GM23338 (cell line): ENCODE data around the gene SMARCC2. TPM values are rescaled to one million over a fixed set of nuclear protein-coding genes. Genes with fewer than 3 reads are reported as not detected.

ENCODE experiments used
- ATAC-seq: fragments of 200-7000 bp; cut with Tn5 transposase; 3 replicates; pipeline ENCODE4 v1.9.1; 2020
- DNase-seq: peaks from one replicate; pipeline ENCODE4 v3.0.0-alpha.2; 2015; ENCODE audit warnings: low spot score
- H2AFZ ChIP-seq: fragments of 200-600 bp; sonication (generic); 2 replicates; pipeline ENCODE4 v1.8.0; 2016; ENCODE audit warnings: antibody characterized with exemption, mild to moderate bottlenecking, moderate library complexity
- H3F3A ChIP-seq: fragments of 200-600 bp; sonication (generic); replicated peaks from 2 replicates; pipeline ENCODE4 v1.8.0; 2017; ENCODE audit warnings: antibody characterized with exemption, mixed run types, low read depth
- H3K27ac ChIP-seq: fragments of 200-600 bp; sonication (generic); 2 replicates; pipeline ENCODE4 v1.6.1; 2016; ENCODE audit warnings: low read depth
- H3K27me3 ChIP-seq: fragments of 200-600 bp; sonication (generic); 2 replicates; pipeline ENCODE4 v1.8.0; 2016; ENCODE audit warnings: mild to moderate bottlenecking, mixed run types, moderate library complexity; ENCODE audit not compliant: insufficient read depth
- H3K36me3 ChIP-seq: fragments of 200-600 bp; sonication (generic); 2 replicates; pipeline ENCODE4 v1.8.0; 2016; ENCODE audit warnings: mild to moderate bottlenecking; ENCODE audit not compliant: insufficient read depth
- H3K4me1 ChIP-seq: fragments of 200-600 bp; sonication (generic); 2 replicates; pipeline ENCODE4 v1.8.0; 2016; ENCODE audit warnings: mild to moderate bottlenecking, moderate library complexity; ENCODE audit not compliant: insufficient read depth
- H3K4me2 ChIP-seq: fragments of 200-600 bp; sonication (generic); 2 replicates; pipeline ENCODE4 v1.7.1; 2017; ENCODE audit warnings: mixed run types
- H3K4me3 ChIP-seq: fragments of 200-600 bp; sonication (generic); 2 replicates; pipeline ENCODE4 v1.6.1; 2016; ENCODE audit warnings: mixed run types
- H3K79me2 ChIP-seq: fragments of 200-600 bp; sonication (generic); replicated peaks from 2 replicates; pipeline ENCODE4 v1.8.0; 2017; ENCODE audit warnings: mild to moderate bottlenecking; ENCODE audit not compliant: insufficient read depth
- H3K9me2 ChIP-seq: fragments of 200-600 bp; sonication (generic); 2 replicates; pipeline ENCODE4 v1.8.0; 2017; ENCODE audit not compliant: insufficient read depth
- H4K20me1 ChIP-seq: fragments of 200-600 bp; sonication (generic); replicated peaks from 2 replicates; pipeline ENCODE4 v1.8.0; 2017; ENCODE audit warnings: mild to moderate bottlenecking; ENCODE audit not compliant: insufficient read depth
- H3K27ac Mint-ChIP-seq: 2 replicates; pipeline ENCODE4 v1.8.0; 2020; ENCODE audit warnings: inconsistent platforms, mild to moderate bottlenecking, moderate library complexity, mixed read lengths
- H3K27me3 Mint-ChIP-seq: 3 replicates; pipeline ENCODE4 v1.8.0; 2022; ENCODE audit warnings: low read depth, mild to moderate bottlenecking, moderate library complexity, mixed read lengths, inconsistent platforms; ENCODE audit not compliant: insufficient read depth, poor library complexity
- H3K36me3 Mint-ChIP-seq: 3 replicates; pipeline ENCODE4 v1.8.0; 2021; ENCODE audit warnings: low read depth, mild to moderate bottlenecking, inconsistent platforms, moderate library complexity, mixed read lengths
- H3K4me1 Mint-ChIP-seq: 3 replicates; pipeline ENCODE4 v1.8.0; 2020; ENCODE audit warnings: mild to moderate bottlenecking, inconsistent platforms, mixed read lengths
- H3K4me3 Mint-ChIP-seq: 3 replicates; pipeline ENCODE4 v1.8.0; 2021; ENCODE audit warnings: moderate library complexity, mild to moderate bottlenecking, inconsistent platforms, mixed read lengths
- H3K9me3 Mint-ChIP-seq: 3 replicates; pipeline ENCODE4 v1.8.0; 2020; ENCODE audit warnings: moderate library complexity, mild to moderate bottlenecking, inconsistent platforms, mixed read lengths
- ETS1 ChIP-seq: IDR thresholded peaks from 2 replicates; pipeline ENCODE4 v1.6.1; 2016; ENCODE audit warnings: antibody characterized with exemption
- EZH2phosphoT487 ChIP-seq: fragments of 200-600 bp; sonication (generic); IDR thresholded peaks from one replicate; pipeline ENCODE4 v1.8.1; 2018; ENCODE audit warnings: antibody characterized with exemption; ENCODE audit not compliant: unreplicated experiment
- NANOG ChIP-seq: IDR thresholded peaks from 2 replicates; pipeline ENCODE4 v1.6.1; 2016; ENCODE audit warnings: antibody characterized with exemption, borderline replicate concordance
- POLR2AphosphoS5 ChIP-seq: IDR thresholded peaks from 2 replicates; pipeline ENCODE4 v1.6.1; 2016; ENCODE audit warnings: antibody characterized with exemption, low read depth
- REST ChIP-seq: IDR thresholded peaks from one replicate; pipeline ENCODE4 v1.6.1; 2018; ENCODE audit warnings: antibody characterized with exemption; ENCODE audit not compliant: unreplicated experiment
- ZNF114 ChIP-seq: fragments of 250-450 bp; sonication (Bioruptor Pico); IDR thresholded peaks from 2 replicates; pipeline ENCODE4 v1.5.0; 2020; ENCODE audit warnings: mild to moderate bottlenecking, moderate library complexity
- ZNF331 ChIP-seq: fragments of 250-450 bp; sonication (Bioruptor Pico); IDR thresholded peaks from 2 replicates; pipeline ENCODE4 v1.5.0; 2020; ENCODE audit warnings: low read depth, mild to moderate bottlenecking, moderate library complexity
- ZNF462 ChIP-seq: fragments of 250-450 bp; sonication (Bioruptor Pico); IDR thresholded peaks from 2 replicates; pipeline ENCODE4 v1.5.0; 2020; ENCODE audit warnings: mild to moderate bottlenecking, moderate library complexity
- polyA plus RNA-seq: library from polyadenylated mRNA; unstranded; fragments of >200 nt; fragmentation: Nextera tagmentation; extraction: Ambion mirVana; gene quantifications from 2 replicates; pipeline ENCODE4 v1.2.1, GENCODE V29; 2016
- total RNA-seq: library from RNA; depleted of rRNA; stranded (reverse); fragments of >200 nt; shearing (Covaris generic); gene quantifications from 2 replicates; pipeline ENCODE4 v1.2.3, GENCODE V29; 2014

The SMARCC2 gene
- total and polyA plus RNA-seq, 2 experiments from 2014 or later, result 40.4 to 68.3 TPM

GRCh38 chr12:56213878-56214277 lies 24.6 kb upstream of the SMARCC2 start (continued):
- no peak for TF ChIP-seq REST
- TF ChIP-seq ZNF114 (CRISPR knock-in tag), result no peak
- no peak for TF ChIP-seq ETS1

- Histone ChIP-seq H3K4me1 (no peaks in the 10 kb centered on the region), H3K4me2 (no peak overlapping the region), H3K4me3 (no peak overlapping the region), H3K36me3 (peaks cover 65% of the 10 kb centered on the region), H3K9me2 (no peaks in the 10 kb centered on the region), H3K79me2 (peaks cover 11% of the 10 kb centered on the region), H2AFZ (no peak overlapping the region), H3F3A (peaks cover 23% of the 10 kb centered on the region), H3K27me3 (no peaks in the 10 kb centered on the region), H4K20me1 (peaks cover 17% of the 10 kb centered on the region), H3K27ac (no peak overlapping the region)
- peaks cover 95% of the 10 kb centered on the region for H3K36me3 Mint-ChIP-seq
- no peak for DNase-seq
- ATAC-seq, result no peak
- TF ChIP-seq POLR2AphosphoS5 (no peak), REST (no peak), EZH2phosphoT487 (no peak), NANOG (no peak), ZNF331 (CRISPR knock-in tag) (no peak), ETS1 (no peak), ZNF462 (CRISPR knock-in tag) (no peak)
- no peak overlapping the region for H3K4me3 Mint-ChIP-seq
- no peaks in the 10 kb centered on the region for H3K4me1 Mint-ChIP-seq
- H3K27ac Mint-ChIP-seq, result no peak overlapping the region
- no peaks in the 10 kb centered on the region for H3K27me3 Mint-ChIP-seq
- H3K9me3 Mint-ChIP-seq, result no peaks in the 10 kb centered on the region
These were observed 23.1 kb upstream of the SMARCC2 start for GRCh38 chr12:56212361-56212760.
